ENCODE data around the gene HBEGF.

Gene HBEGF

DNA sequence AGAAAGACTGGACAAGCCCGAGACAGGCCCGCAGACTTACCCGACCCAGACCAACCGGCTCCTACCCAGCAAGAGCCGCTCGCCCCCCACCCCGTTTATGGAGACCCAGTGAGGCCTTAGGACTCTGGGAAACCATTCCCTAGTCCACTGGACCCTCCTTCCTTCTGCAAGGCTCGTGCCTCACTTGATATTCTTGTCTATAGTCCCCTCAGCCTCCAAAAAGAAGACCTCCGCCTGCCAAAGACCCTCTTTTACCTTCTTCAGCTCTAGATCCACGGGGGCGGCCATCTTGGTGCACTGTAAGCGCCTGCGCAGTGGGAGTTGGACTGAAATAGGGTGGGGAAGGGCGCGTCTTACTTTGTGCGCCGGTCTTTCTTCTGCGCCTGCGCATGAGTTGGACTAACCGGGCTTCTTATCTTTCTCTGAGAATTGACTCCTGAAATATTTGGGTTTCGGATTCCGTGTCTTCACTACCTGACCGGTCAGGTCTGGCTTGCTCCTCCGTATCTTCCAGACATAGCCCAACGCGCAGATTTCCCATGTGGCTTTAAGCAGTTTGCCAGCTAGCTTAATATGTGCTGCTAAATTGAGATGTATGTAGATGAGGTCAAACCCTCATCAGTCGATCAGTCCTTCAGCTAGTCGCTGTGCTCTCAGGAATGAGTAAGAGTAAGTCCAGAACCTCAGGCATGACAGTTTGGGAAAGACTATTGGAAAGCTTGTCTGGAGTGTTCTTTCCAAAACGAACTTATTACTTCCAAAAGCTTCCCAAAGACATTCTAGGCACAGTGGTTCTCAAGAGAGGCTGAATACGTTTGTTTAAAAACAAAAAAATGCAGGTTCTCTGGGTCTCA, 43.4 kb downstream of the HBEGF start, which contains the start of gene PFDN1:
PFDN1 (minus strand) TSS at position 316 of the 854 bp plus-strand sequence; CDS start at position 288, 28 bp downstream.
- peak; percentile 99 for DNase-seq (ENCODE audit: low spot score)

DNA sequence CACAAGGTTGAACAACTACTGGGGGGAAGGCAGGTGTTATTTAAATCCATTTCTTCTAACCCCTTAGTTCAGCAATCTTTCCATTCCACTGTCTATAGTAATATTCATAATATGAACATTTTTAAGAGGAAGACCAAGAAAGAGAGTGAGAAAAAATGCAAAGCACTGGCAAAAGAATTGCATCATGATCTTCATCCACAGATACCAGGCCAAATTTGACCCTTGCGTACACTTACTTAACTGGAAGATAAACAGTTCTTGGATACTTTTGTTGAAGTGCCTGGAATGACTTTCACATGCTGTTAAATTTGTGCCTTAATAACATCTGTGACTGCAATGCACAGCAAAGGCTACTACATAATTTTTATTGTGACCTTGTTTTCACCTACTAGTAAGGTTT, 45.3 kb downstream of the HBEGF start:
- DNase-seq (ENCODE audit: low spot score): no peak

DNA sequence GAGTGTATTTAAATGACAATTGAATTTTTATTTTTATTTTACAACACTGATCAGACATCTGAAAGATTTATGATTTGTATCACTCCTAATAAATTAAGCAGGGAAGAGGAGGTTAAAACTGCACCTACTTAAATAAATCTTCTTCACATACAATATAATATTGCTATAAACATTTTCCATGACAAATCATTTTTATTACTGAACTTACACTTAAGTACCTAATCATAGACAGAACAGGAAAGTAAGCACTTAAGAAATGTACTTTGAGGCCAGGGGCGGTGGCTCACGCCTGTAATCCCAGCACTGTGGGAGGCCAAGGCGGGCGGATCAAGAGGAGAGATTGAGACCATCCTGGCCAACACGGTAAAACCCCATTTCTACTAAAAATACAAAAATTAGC, 47.3 kb downstream of the HBEGF start:
- DNase-seq (ENCODE audit: low spot score): no peak

DNA sequence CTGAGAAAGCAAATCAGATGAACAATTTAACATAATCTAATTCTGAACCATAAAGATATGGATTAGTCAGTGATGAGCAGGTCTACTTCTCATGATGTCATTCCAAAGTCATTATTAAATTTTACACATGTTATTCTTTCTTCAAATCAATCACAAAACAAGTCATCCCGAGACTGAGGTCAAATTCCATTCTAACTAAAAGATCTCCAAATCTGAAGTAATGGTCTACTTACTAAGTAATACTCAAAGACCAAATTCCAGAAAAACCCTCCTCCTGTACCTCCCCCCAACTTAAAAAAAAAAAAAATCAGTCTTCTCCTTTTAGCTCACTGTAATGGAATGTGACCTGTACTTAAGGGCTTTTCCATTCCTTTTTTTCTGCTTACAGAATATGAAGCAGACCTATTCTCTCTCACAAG, 48.2 kb downstream of the HBEGF start:
- DNase-seq (ENCODE audit: low spot score): no peak

DNA sequence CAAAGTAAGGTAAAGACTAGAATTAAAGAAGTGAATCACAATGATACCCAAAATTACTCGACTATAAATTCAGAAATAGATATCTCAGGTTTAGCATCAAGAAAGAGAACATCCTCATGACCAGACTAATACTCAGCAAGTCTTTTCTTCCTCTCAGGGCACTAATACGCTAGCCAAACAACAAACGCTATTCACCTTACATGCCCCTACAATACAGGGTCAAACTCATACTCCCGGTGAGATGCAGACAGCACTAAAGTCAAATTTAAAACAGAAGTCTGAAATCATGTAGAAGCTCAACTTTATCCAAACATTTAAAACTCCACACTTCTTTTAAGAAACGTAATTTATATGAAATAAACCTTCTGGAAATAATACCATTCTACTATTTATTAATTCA, 49.1 kb downstream of the HBEGF start:
- no peak for DNase-seq (ENCODE audit: low spot score)

DNA sequence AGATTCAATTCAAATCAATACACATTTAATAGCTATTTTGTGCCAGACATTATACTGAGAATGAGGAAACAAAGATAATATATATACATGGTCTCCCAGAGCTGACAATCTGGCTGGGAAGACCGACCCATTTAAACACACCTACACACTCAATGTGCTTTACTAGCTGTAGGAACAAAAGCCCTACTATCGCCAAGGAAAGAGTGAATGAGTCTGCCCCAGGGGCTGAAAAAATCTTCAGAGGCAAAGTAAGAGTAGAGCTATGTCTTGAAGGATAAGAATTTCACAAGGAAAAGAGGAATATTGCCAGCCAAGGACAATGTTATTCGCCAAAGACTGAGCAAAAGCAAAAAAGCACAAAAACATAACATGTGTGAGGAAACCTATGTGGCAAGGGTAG, 50.1 kb downstream of the HBEGF start:
- no peak for DNase-seq (ENCODE audit: low spot score)

DNA sequence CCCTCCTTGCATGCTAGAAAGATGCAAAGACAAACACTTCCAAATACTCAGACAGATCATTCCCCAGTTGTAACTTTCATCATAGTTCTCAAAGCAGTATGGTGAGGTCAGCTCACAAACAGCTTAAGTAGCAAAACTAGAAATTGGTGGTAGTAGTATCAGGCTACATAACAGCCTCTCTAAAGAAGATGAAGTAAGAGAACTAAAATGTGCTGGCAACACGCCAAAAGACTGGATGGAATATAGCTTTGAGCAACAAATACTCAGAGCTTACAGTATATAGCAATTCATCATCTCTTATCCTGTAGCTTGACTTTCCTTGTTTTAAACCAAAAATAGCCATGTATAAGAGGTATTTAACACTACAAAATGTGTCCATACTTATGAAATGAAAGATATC, 51.0 kb downstream of the HBEGF start:
- peak; percentile 51 for DNase-seq (ENCODE audit: low spot score)

DNA sequence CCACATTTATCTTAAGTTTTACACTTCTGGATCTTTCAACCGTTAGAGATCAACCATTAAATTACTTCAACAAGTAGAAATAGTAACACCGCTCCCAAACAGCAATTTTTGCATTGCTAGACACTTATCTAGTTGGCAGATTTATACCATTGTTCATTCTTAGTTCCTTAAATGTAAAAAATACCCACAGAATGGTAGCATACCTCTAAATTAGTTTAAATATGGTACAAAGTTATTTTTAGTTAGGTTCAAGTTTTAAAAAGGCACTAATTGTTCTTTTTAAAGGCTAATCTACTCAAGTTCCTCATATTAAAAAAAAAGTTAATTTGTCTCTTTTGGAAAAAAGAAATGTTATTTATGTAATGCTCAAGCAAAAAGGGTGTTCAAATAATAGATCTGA, 51.6 kb downstream of the HBEGF start:
- DNase-seq (ENCODE audit: low spot score): no peak

DNA sequence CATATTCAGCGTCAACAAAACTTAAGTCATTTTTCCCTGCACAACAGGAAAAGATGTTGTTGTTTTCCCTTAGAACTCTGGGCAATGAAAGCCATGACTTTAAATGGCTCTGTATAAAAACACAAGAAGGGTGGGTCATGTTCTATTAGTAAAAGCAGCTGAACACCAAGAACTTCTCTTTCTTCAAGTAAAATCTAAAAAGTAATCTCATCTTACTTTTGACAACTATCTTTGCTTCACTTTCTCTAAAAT, 52.6 kb downstream of the HBEGF start:
- no peak for DNase-seq (ENCODE audit: low spot score)

DNA sequence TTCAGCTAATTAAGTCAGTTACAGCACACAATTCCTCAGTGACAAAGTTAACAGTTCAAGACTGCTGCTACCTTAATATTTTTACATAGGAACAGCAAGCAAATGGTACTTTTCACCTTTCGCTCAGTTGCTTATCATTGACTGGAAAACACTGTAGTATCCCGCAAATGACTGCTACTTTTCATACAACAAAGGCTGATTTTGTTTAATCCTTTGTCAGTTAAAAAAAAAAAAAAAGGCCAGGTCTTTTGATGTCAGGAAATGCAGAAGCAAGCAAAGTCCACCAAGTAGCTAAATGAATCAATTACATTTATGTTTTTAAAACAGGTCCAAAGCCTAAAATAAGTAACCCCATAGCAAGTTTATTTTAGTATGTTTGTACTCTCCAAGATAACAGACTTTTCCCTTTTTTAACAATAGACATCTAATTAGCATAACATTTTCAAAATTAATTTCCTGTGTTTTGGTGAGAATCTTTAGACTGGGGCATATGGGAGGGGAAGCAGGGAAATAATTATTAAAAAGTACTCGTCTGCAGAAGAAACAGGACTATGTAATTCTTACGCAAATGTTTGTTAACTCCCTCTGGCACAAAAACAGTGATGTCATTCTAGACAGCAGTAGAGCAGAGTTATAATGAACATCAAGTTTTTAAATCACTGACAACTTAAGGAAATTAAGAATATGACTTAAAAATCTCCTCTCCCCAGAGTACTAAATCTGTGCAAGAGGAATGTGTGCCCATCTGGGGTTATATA, 53.1 kb downstream of the HBEGF start:
- DNase-seq (ENCODE audit: low spot score): no peak

DNA sequence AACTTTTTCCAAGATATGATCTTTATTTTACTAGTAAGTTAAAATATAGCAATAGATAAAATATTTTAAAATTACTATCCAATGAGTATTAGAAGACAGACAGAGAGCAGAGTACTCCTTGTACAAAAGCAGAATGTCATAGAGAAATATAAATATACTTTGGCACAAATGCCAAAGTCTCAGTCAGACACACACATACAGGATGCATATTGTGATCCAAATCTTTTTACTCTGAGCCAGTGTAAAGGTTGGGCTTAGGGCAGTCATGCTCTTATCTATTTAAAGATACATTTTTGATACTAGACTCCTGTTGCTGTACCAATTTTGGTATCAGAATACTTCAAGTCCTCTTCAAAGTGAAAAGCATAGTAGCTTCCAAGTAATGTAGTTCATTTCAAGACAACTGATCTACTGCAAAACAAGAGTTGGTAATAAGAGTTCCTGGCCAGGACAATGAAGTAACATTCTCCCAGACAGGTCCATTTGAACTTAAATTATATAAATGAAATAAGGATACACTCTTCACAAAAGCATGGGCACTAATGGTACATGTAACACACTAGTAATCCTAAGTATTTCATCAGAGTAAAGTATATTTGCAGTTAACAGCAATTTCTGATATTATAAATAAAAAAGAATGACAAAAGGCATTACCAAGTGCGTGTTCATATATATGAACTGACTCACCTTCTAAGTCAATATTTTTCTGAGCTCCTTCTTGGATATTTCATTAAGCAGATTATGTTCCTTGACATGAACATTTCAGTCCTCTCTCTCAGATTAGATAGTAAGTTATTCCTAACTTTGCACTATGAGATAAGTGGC, 54.0 kb downstream of the HBEGF start:
- DNase-seq (ENCODE audit: low spot score): no peak

DNA sequence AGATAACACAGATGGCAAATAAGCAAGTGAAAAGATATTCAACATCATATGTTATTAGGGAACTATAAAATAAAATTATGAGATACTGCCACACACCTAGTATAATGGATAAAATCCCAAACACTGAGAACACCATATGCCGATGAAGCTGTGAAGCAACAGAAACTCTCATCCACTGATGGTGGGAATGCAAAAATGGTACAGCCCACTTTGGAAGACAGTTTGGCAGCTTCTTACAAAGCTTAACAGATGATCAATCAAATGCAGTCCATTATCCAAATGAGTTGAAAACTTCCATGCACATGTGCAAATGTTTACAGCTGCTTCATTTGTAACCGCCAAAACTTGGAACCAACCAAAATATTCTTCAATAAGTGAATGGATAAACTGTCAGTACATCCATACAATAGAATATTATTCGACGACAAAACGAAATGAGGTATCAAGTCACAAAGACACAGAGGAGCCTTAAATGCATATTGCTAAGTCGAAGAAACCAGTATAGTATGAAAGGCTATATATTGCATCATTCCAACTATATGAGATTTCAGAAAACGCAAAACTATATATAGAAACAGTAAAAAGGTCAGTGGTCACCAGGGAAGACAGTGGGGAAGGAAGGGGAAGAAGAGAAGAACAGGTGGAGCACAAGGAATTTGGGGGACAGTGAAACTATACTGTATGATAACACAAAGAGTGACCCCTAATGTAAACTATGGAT, 58.4 kb downstream of the HBEGF start:
- no peak for DNase-seq (ENCODE audit: low spot score)

DNA sequence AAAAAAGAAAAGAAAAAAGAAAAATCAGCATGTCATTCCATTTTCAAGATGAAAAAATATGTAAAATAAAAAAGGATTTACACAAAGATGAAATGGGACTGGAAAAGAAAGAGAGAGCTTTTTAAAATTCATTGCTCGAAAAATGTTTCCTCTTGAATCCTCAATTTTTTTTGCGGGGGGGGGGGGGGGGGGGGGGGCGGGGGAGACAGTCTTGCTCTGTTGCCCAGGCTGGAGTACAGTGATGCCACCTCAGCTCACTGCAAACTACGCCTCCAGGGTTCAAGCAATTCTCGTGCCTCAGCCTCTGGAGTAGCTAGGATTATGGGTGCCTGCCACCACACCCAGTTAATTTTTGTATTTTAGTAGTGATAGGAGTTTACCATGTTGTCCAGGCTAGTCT, 60.0 kb downstream of the HBEGF start:
- no peak for DNase-seq (ENCODE audit: low spot score)

DNA sequence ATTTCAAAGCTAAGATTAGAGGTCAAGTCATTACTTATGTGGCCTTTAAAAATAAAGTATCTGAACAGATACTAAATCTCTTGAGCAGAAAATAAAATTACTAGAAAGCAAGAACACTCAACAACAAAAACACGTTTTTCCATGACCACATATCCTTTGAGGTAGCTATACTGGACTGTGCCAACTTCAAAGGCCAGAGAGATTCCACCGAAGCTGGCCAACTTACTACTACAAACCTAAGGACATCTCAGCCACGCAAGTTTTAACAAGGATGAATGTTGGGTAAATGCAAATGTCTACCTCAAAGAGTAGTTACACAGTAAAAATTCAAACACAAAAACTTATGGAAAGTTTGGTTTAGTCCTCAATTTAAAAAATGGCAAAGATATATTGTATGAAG, 62.4 kb downstream of the HBEGF start:
- DNase-seq (ENCODE audit: low spot score): no peak
